Naive thymus-derived CD4-positive, alpha-beta T cell (primary cell): ENCODE data around the gene KMO. TPM values are rescaled to one million over a fixed set of nuclear protein-coding genes. Genes with fewer than 3 reads are reported as not detected.
A peak's percentile ranks its signal among the peaks of the same experiment; 100 is the strongest.

Source experiments
- ATAC-seq: fragments of 150-1000 bp; cut with Tn5 transposase; 2 replicates; pipeline ENCODE4 v1.10.0; 2021; ENCODE audit warnings: mild to moderate bottlenecking, moderate library complexity
- CTCF ChIA-PET: fragments of 350-600 bp; sonication (Branson Sonifier 250); formaldehyde crosslinking; loops from one replicate; lab custom pipeline; 2021; ENCODE audit warnings: antibody characterized with exemption; lab: Charles Lee
- POLR2A ChIA-PET: fragments of 350-600 bp; sonication (Branson Sonifier 250); formaldehyde crosslinking; loops from one replicate; lab custom pipeline; 2021; ENCODE audit warnings: antibody characterized with exemption, inconsistent platforms; lab: Charles Lee
- DNase-seq, 9 donors: peaks; one replicate each; pipeline versions ENCODE4 v3.0.0 to v3.0.0-alpha.2; 2020 to 2022; ENCODE audit warnings: mixed read lengths in 1 of 9
- H3K27ac ChIP-seq: one replicate; pipeline ENCODE4 v1.7.0; 2013; ENCODE audit warnings: mild to moderate bottlenecking, low read depth, low read length, moderate library complexity
- H3K27me3 ChIP-seq, 2 donors: one replicate each; pipeline ENCODE4 v1.7.0; 2013; ENCODE audit warnings: low read length in 2 of 2, mild to moderate bottlenecking in 2 of 2, moderate library complexity in 2 of 2; ENCODE audit not compliant: control insufficient read depth in 2 of 2, insufficient read depth in 2 of 2
- H3K36me3 ChIP-seq, 3 experiments: 1 replicate in 2 of 3; 2 replicates in 1 of 3; pipeline ENCODE4 v1.7.0; 2013; ENCODE audit warnings: low read length in 3 of 3, mild to moderate bottlenecking in 3 of 3, moderate library complexity in 1 of 3; ENCODE audit not compliant: insufficient read depth in 3 of 3, control insufficient read depth in 2 of 3
- H3K4me1 ChIP-seq, 2 donors: one replicate each; pipeline ENCODE4 v1.7.0; 2013; ENCODE audit warnings: low read length in 2 of 2, mild to moderate bottlenecking in 2 of 2, moderate library complexity in 1 of 2; ENCODE audit not compliant: control insufficient read depth in 2 of 2, insufficient read depth in 2 of 2
- H3K4me3 ChIP-seq: 2 replicates; pipeline ENCODE4 v1.7.0; 2013; ENCODE audit warnings: mild to moderate bottlenecking, low read length
- H3K9me3 ChIP-seq, 3 experiments: 1 replicate in 2 of 3; 2 replicates in 1 of 3; pipeline ENCODE4 v1.7.0; 2013; ENCODE audit warnings: low read length in 3 of 3; ENCODE audit not compliant: control insufficient read depth in 2 of 3
- H3K27ac Mint-ChIP-seq, 9 donors: one replicate each; pipeline ENCODE4 v1.8.0; 2020 to 2022; ENCODE audit warnings: mixed read lengths in 9 of 9, mild to moderate bottlenecking in 8 of 9, moderate library complexity in 5 of 9, inconsistent platforms in 2 of 9
- H3K27me3 Mint-ChIP-seq, 5 donors: one replicate each; pipeline ENCODE4 v1.8.0; 2021 to 2022; ENCODE audit warnings: mixed read lengths in 5 of 5, mild to moderate bottlenecking in 1 of 5
- H3K36me3 Mint-ChIP-seq, 5 donors: one replicate each; pipeline ENCODE4 v1.8.0; 2020 to 2022; ENCODE audit warnings: mixed read lengths in 5 of 5, mild to moderate bottlenecking in 3 of 5, inconsistent platforms in 1 of 5
- H3K4me1 Mint-ChIP-seq, 7 donors: one replicate each; pipeline ENCODE4 v1.8.0; 2020 to 2022; ENCODE audit warnings: mixed read lengths in 7 of 7, mild to moderate bottlenecking in 3 of 7, inconsistent platforms in 1 of 7
- H3K4me3 Mint-ChIP-seq, 10 donors: one replicate each; pipeline ENCODE4 v1.8.0; 2020 to 2022; ENCODE audit warnings: mild to moderate bottlenecking in 10 of 10, mixed read lengths in 10 of 10, moderate library complexity in 6 of 10, inconsistent platforms in 2 of 10
- H3K9me3 Mint-ChIP-seq, 11 donors: one replicate each; pipeline ENCODE4 v1.8.0; 2020 to 2022; ENCODE audit warnings: mixed read lengths in 11 of 11, mild to moderate bottlenecking in 4 of 11, inconsistent platforms in 1 of 11, moderate library complexity in 1 of 11
- intact Hi-C, 2 donors: fragments of 100-400 bp; cut with micrococcal nuclease; formaldehyde crosslinking; loops; one replicate each; pipeline ENCODE4 v1.15.1; 2023
- polyA plus RNA-seq, 2 donors: library from polyadenylated mRNA; unstranded; fragments of 300-500 nt; fragmentation: Illumina TruSeq; gene quantifications; one replicate each; pipeline ENCODE4 v1.2.3, GENCODE V29; 2021
- total RNA-seq, 6 experiments: library from RNA in 5 of 6; stranded (reverse) in 5 of 6; gene quantifications; 1 replicate in 5 of 6; 2 replicates in 1 of 6; pipeline ENCODE4 v1.2.3 and lab custom pipeline; 2021 to 2026

The KMO gene
- total and polyA plus RNA-seq, 7 experiments from 2014 or later, result 0.51 to 3.3 (median 0.82) TPM; not detected in 3

GRCh38 chr1:241630005-241630404, 97.8 kb downstream of the KMO start:
- ChIA-PET POLR2A (interaction anchor here (0.6 to 2.1 kb wide), 4 partner anchors 10 to 110 kb away, joined by 3 to 9 read pairs (median 4); partner anchors contain the start of genes CHML, FH and OPN3), CTCF (interaction anchor here (1.5 to 2.1 kb wide), 2 partner anchors 19 to 99 kb away, joined by 6 to 7 read pairs; no protein-coding TSS in a partner anchor)
- DNase-seq (no peak), ATAC-seq (no peak)
- no peaks in the 10 kb centered on the region for H3K9me3 ChIP-seq
- Mint-ChIP-seq H3K9me3 (peaks cover 0 to 3% (median 0%) of the 10 kb centered on the region in 11 donors), H3K4me3 (no peak overlapping the region), H3K27ac (peak overlapping the region in 2 of 9 donors; percentile 29 to 60), H3K4me1 (peaks cover 6 to 37% (median 28%) of the 10 kb centered on the region in 7 donors), H3K36me3 (peaks cover 2 to 16% (median 10%) of the 10 kb centered on the region in 5 donors), H3K27me3 (no peaks in the 10 kb centered on the region)
- intact Hi-C loops, result no loop called here
- peaks cover 0 to 9% of the 10 kb centered on the region in 2 donors for H3K4me1 ChIP-seq
- H3K27me3 ChIP-seq, result no peaks in the 10 kb centered on the region
- no peak overlapping the region for H3K4me3 ChIP-seq
- no peaks in the 10 kb centered on the region for H3K36me3 ChIP-seq
- H3K27ac ChIP-seq, result no peak overlapping the region

GRCh38 chr1:241630476-241630875, 98.3 kb downstream of the KMO start:
- Mint-ChIP-seq H3K9me3 (peaks cover 0 to 6% (median 0%) of the 10 kb centered on the region in 11 donors), H3K27me3 (no peaks in the 10 kb centered on the region), H3K4me3 (no peak overlapping the region), H3K36me3 (peaks cover 7 to 21% (median 15%) of the 10 kb centered on the region in 5 donors), H3K4me1 (peaks cover 7 to 42% (median 32%) of the 10 kb centered on the region in 7 donors), H3K27ac (peak overlapping the region in 1 of 9 donors; percentile 60)
- Histone ChIP-seq H3K4me3 (no peak overlapping the region), H3K9me3 (no peaks in the 10 kb centered on the region), H3K27me3 (no peaks in the 10 kb centered on the region), H3K27ac (no peak overlapping the region), H3K36me3 (no peaks in the 10 kb centered on the region), H3K4me1 (peaks cover 0 to 9% of the 10 kb centered on the region in 2 donors)
- ChIA-PET CTCF (interaction anchor here (2.1 kb wide), 1 partner anchor 19 kb away, joined by 7 read pairs; no protein-coding TSS in a partner anchor), POLR2A (interaction anchor here (1.5 to 2.1 kb wide), 2 partner anchors 10 to 13 kb away, joined by 4 to 9 read pairs; partner anchors contain the start of genes CHML and OPN3)
- DNase-seq (no peak), ATAC-seq (no peak)
- intact Hi-C loops, result no loop called here

- intact Hi-C loops, result no loop called here
- ChIA-PET CTCF (no interaction called here), POLR2A (no interaction called here)
- Mint-ChIP-seq H3K36me3 (peaks cover 8 to 23% (median 18%) of the 10 kb centered on the region in 5 donors), H3K27ac (peak overlapping the region in 1 of 9 donors; percentile 60), H3K4me1 (peaks cover 7 to 44% (median 37%) of the 10 kb centered on the region in 7 donors), H3K9me3 (peaks cover 0 to 6% (median 0%) of the 10 kb centered on the region in 11 donors), H3K4me3 (no peak overlapping the region), H3K27me3 (no peaks in the 10 kb centered on the region)
- no peak overlapping the region for H3K27ac ChIP-seq
- no peaks in the 10 kb centered on the region for H3K36me3 ChIP-seq
- H3K4me1 ChIP-seq, result peaks cover 0 to 9% of the 10 kb centered on the region in 2 donors
- no peak for DNase-seq
- no peaks in the 10 kb centered on the region for H3K27me3 ChIP-seq
- H3K9me3 ChIP-seq, result no peaks in the 10 kb centered on the region
- no peak for ATAC-seq
- no peak overlapping the region for H3K4me3 ChIP-seq
These were observed 98.7 kb downstream of the KMO start for GRCh38 chr1:241630899-241631298.

GRCh38 chr1:241631674-241632073, 99.5 kb downstream of the KMO start:
- POLR2A ChIA-PET, result interaction anchor here (1.0 kb wide), 1 partner anchor 9 kb away, joined by 3 read pairs; the partner anchor contains the start of genes CHML and OPN3
- peak overlapping the region in 7 of 9 donors; percentile 35 to 92 (median 73) for H3K27ac Mint-ChIP-seq
- H3K27me3 ChIP-seq, result no peaks in the 10 kb centered on the region
- intact Hi-C loops, result no loop called here
- CTCF ChIA-PET, result no interaction called here
- peaks cover 0 to 9% of the 10 kb centered on the region in 2 donors for H3K4me1 ChIP-seq
- H3K27ac ChIP-seq, result no peak overlapping the region
- H3K4me3 ChIP-seq, result no peak overlapping the region
- no peaks in the 10 kb centered on the region for H3K27me3 Mint-ChIP-seq
- no peaks in the 10 kb centered on the region for H3K9me3 ChIP-seq
- peaks cover 8 to 25% (median 18%) of the 10 kb centered on the region in 5 donors for H3K36me3 Mint-ChIP-seq
- H3K36me3 ChIP-seq, result no peaks in the 10 kb centered on the region
- ATAC-seq, result no peak
- H3K9me3 Mint-ChIP-seq, result peaks cover 0 to 6% (median 0%) of the 10 kb centered on the region in 11 donors
- H3K4me1 Mint-ChIP-seq, result peaks cover 10 to 49% (median 43%) of the 10 kb centered on the region in 7 donors
- peak overlapping the region in 8 of 10 donors; percentile 23 to 78 (median 66) for H3K4me3 Mint-ChIP-seq
- DNase-seq, result peak in 3 of 9 donors; percentile 18 to 27 (median 20)

GRCh38 chr1:241632987-241633386, 100.8 kb downstream of the KMO start:
- H3K27me3 ChIP-seq, result no peaks in the 10 kb centered on the region
- Mint-ChIP-seq H3K27ac (no peak overlapping the region), H3K9me3 (peaks cover 0 to 6% (median 0%) of the 10 kb centered on the region in 11 donors), H3K36me3 (peaks cover 8 to 30% (median 18%) of the 10 kb centered on the region in 5 donors), H3K4me3 (no peak overlapping the region), H3K4me1 (peaks cover 22 to 54% (median 47%) of the 10 kb centered on the region in 7 donors), H3K27me3 (no peaks in the 10 kb centered on the region)
- no peak for DNase-seq
- intact Hi-C loops, result no loop called here
- no peak overlapping the region for H3K27ac ChIP-seq
- H3K4me1 ChIP-seq, result peaks cover 5 to 7% of the 10 kb centered on the region in 2 donors
- no peak for ATAC-seq
- H3K4me3 ChIP-seq, result no peak overlapping the region
- ChIA-PET CTCF (interaction anchor here (0.7 kb wide), 1 partner anchor 22 kb away, joined by 3 read pairs; no protein-coding TSS in a partner anchor), POLR2A (interaction anchor here (1.3 kb wide), 1 partner anchor 1622 kb away, joined by 3 read pairs; the partner anchor contains the start of gene CEP170)
- no peaks in the 10 kb centered on the region for H3K9me3 ChIP-seq
- no peaks in the 10 kb centered on the region for H3K36me3 ChIP-seq

GRCh38 chr1:241635556-241636152, 103.5 kb downstream of the KMO start:
- Histone ChIP-seq H3K36me3 (peaks cover 0 to 3% (median 0%) of the 10 kb centered on the region in 3 experiments), H3K4me1 (peaks cover 0 to 20% of the 10 kb centered on the region in 2 donors), H3K27ac (no peak overlapping the region), H3K4me3 (no peak overlapping the region), H3K9me3 (no peaks in the 10 kb centered on the region), H3K27me3 (no peaks in the 10 kb centered on the region)
- Mint-ChIP-seq H3K4me1 (peaks cover 29 to 63% (median 54%) of the 10 kb centered on the region in 7 donors), H3K9me3 (peaks cover 0 to 6% (median 0%) of the 10 kb centered on the region in 11 donors), H3K36me3 (peaks cover 8 to 34% (median 18%) of the 10 kb centered on the region in 5 donors), H3K27me3 (no peaks in the 10 kb centered on the region), H3K4me3 (peak overlapping the region in 1 of 10 donors; percentile 29), H3K27ac (peak overlapping the region in 1 of 9 donors; percentile 57)
- ChIA-PET POLR2A (no interaction called here), CTCF (no interaction called here)
- intact Hi-C loops, result no loop called here
- ATAC-seq (no peak), DNase-seq (no peak)
